Upper lobe of left lung (tissue), 4 donors: Measurements from ENCODE around the gene SOCS1.

Experiments used
- EP300 ChIP-seq, 4 donors: sonication (generic); formaldehyde crosslinking; IDR thresholded peaks; one replicate each; pipeline ENCODE4 v1.5.1; 2017; ENCODE audit warnings: antibody characterized with exemption in 4 of 4, control low read depth in 2 of 4
- POLR2A ChIP-seq, 4 donors: fragments of 450-650 bp; IDR thresholded peaks; one replicate each; pipeline ENCODE4 v1.5.1; 2016 to 2017; ENCODE audit warnings: antibody characterized with exemption in 4 of 4, mild to moderate bottlenecking in 2 of 4
- POLR2AphosphoS5 ChIP-seq, 2 donors: sonication (generic); formaldehyde crosslinking; IDR thresholded peaks; one replicate each; pipeline ENCODE4 v1.5.1; 2017; ENCODE audit warnings: antibody characterized with exemption in 2 of 2
- TF ChIP-seq, protein P1 (sequence below), 6 experiments: fragments of 450-650 bp in 4 of 6; fragments of 200-600 bp in 2 of 6; sonication (generic) in 2 of 6; IDR thresholded peaks; one replicate each; pipeline ENCODE4 v1.5.1; 2016 to 2019; ENCODE audit warnings: antibody characterized with exemption in 6 of 6

DNA sequence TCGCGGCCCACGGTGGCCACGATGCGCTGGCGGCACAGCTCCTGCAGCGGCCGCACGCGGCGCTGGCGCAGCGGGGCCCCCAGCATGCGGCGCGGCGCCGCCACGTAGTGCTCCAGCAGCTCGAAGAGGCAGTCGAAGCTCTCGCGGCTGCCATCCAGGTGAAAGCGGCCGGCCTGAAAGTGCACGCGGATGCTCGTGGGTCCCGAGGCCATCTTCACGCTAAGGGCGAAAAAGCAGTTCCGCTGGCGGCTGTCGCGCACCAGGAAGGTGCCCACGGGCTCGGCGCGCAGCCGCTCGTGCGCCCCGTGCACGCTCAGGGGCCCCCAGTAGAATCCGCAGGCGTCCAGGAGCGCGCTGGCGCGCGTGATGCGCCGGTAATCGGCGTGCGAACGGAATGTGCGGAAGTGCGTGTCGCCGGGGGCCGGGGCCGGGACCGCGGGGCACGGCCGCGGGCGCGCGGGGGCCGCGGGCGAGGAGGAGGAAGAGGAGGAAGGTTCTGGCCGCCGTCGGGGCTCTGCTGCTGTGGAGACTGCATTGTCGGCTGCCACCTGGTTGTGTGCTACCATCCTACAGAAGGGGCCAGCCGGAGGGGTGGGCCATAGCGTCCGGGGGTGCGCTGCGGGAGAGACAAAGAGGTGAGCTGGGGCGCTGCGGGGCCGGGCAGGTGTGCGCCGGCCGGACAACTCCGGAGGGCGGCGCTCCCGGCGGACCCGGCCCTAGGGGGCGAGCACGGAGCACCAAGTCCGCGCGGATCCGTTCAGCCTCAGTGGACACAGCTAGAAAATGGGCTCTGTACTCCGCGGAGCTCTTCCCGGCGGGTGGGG lies 879 bp downstream of the SOCS1 start:
- TF ChIP-seq, protein P1, sequence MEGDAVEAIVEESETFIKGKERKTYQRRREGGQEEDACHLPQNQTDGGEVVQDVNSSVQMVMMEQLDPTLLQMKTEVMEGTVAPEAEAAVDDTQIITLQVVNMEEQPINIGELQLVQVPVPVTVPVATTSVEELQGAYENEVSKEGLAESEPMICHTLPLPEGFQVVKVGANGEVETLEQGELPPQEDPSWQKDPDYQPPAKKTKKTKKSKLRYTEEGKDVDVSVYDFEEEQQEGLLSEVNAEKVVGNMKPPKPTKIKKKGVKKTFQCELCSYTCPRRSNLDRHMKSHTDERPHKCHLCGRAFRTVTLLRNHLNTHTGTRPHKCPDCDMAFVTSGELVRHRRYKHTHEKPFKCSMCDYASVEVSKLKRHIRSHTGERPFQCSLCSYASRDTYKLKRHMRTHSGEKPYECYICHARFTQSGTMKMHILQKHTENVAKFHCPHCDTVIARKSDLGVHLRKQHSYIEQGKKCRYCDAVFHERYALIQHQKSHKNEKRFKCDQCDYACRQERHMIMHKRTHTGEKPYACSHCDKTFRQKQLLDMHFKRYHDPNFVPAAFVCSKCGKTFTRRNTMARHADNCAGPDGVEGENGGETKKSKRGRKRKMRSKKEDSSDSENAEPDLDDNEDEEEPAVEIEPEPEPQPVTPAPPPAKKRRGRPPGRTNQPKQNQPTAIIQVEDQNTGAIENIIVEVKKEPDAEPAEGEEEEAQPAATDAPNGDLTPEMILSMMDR (IDR thresholded peaks at IDR 0.05): peak in 1 of 6 experiments; percentile 49
- TF ChIP-seq POLR2A (IDR thresholded peaks at IDR 0.05) (no peak), POLR2AphosphoS5 (IDR thresholded peaks at IDR 0.05) (no peak), EP300 (IDR thresholded peaks at IDR 0.05) (no peak)
